ENCODE results near the gene MST1. TPM values are rescaled to one million over a fixed set of nuclear protein-coding genes. Genes with fewer than 3 reads are reported as not detected.

MST1 gene
- total RNA-seq, 1 experiment from 2014 or later, result 0.10 TPM

GRCh38 chr3:49717959-49718857 is 28.9 kb upstream of the MST1 start:
- no peak for DNase-seq (ENCODE audit: low spot score)

GRCh38 chr3:49717211-49717958 is 28.1 kb upstream of the MST1 start:
- no peak for DNase-seq (ENCODE audit: low spot score)

GRCh38 chr3:49716691-49717210 is 27.5 kb upstream of the MST1 start:
- DNase-seq (ENCODE audit: low spot score), result no peak

- no peak for DNase-seq (ENCODE audit: low spot score)
Observed at GRCh38 chr3:49716169-49716568, 26.9 kb upstream of the MST1 start.

- DNase-seq (ENCODE audit: low spot score), result no peak
Observed at GRCh38 chr3:49715611-49716121, 26.4 kb upstream of the MST1 start.

- no peak for DNase-seq (ENCODE audit: low spot score)
Observed at GRCh38 chr3:49714728-49715550, 25.7 kb upstream of the MST1 start.

GRCh38 chr3:49713336-49714105 is 24.2 kb upstream of the MST1 start:
- DNase-seq (ENCODE audit: low spot score), result no peak

GRCh38 chr3:49712631-49713317 is 23.5 kb upstream of the MST1 start:
- DNase-seq (ENCODE audit: low spot score), result no peak

GRCh38 chr3:49712166-49712565 is 22.9 kb upstream of the MST1 start:
- DNase-seq (ENCODE audit: low spot score), result no peak

- DNase-seq (ENCODE audit: low spot score), result no peak
Observed at GRCh38 chr3:49711489-49711888, 22.2 kb upstream of the MST1 start.

GRCh38 chr3:49709852-49710251 is 20.6 kb upstream of the MST1 start:
- DNase-seq (ENCODE audit: low spot score), result no peak

GRCh38 chr3:49707113-49707480 is 17.8 kb upstream of the MST1 start:
- DNase-seq (ENCODE audit: low spot score), result no peak

- DNase-seq (ENCODE audit: low spot score), result no peak
Observed at GRCh38 chr3:49706456-49707112, 17.3 kb upstream of the MST1 start.

- no peak for DNase-seq (ENCODE audit: low spot score)
Observed at GRCh38 chr3:49705390-49705960, 16.2 kb upstream of the MST1 start.

- DNase-seq (ENCODE audit: low spot score), result no peak
Observed at GRCh38 chr3:49704629-49705028, 15.4 kb upstream of the MST1 start.

GRCh38 chr3:49703956-49704355 is 14.7 kb upstream of the MST1 start:
- no peak for DNase-seq (ENCODE audit: low spot score)

- peak; percentile 52 for DNase-seq (ENCODE audit: low spot score)
Observed at GRCh38 chr3:49703443-49703927, 14.2 kb upstream of the MST1 start.

- no peak for DNase-seq (ENCODE audit: low spot score)
Observed at GRCh38 chr3:49702672-49703071, 13.4 kb upstream of the MST1 start.

- DNase-seq (ENCODE audit: low spot score), result no peak
Observed at GRCh38 chr3:49701388-49702077, 12.3 kb upstream of the MST1 start.
